ENCODE results near the gene RIC1.

DNA sequence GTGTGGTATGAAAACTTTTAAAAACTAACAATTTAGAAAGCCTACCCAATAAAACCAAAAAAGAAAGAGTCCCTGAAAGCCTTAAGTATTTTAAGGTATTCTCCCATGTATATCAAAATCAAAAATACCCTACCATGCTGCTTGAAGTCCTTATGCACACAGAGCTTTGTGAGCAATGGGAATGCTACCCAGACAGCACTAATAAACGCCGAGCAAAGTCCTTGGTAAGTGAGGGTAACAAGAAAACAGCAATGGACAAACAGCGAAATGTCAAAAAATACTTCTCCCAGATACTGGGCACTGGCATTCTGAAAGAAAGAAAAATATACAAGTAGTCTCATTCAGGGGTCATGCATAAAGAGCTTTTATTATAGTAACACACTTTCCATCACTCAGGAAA lies 176.6 kb downstream of the RIC1 start:
- TF ChIP-seq, protein P1, sequence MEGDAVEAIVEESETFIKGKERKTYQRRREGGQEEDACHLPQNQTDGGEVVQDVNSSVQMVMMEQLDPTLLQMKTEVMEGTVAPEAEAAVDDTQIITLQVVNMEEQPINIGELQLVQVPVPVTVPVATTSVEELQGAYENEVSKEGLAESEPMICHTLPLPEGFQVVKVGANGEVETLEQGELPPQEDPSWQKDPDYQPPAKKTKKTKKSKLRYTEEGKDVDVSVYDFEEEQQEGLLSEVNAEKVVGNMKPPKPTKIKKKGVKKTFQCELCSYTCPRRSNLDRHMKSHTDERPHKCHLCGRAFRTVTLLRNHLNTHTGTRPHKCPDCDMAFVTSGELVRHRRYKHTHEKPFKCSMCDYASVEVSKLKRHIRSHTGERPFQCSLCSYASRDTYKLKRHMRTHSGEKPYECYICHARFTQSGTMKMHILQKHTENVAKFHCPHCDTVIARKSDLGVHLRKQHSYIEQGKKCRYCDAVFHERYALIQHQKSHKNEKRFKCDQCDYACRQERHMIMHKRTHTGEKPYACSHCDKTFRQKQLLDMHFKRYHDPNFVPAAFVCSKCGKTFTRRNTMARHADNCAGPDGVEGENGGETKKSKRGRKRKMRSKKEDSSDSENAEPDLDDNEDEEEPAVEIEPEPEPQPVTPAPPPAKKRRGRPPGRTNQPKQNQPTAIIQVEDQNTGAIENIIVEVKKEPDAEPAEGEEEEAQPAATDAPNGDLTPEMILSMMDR (IDR thresholded peaks at IDR 0.05; ENCODE audit: low read length), result no peak
- TF ChIP-seq EZH2 (IDR thresholded peaks at IDR 0.05; ENCODE audit: borderline replicate concordance, low read length), result no peak
